GM12874 (cell line): ENCODE data around the gene CHRNA1.

Experiments used
- CTCF ChIP-seq: IDR thresholded peaks from 2 replicates; pipeline ENCODE4 v1.5.1; 2011; ENCODE audit warnings: low read depth, mild to moderate bottlenecking, control low read depth, low read length, moderate library complexity; ENCODE audit not compliant: insufficient read depth

The CHRNA1 gene

GRCh38 chr2:174716785-174717184 is 47.5 kb downstream of the CHRNA1 start:
- no peak for TF ChIP-seq CTCF

GRCh38 chr2:174713686-174714085 is 50.6 kb downstream of the CHRNA1 start:
- no peak for TF ChIP-seq CTCF

- no peak for TF ChIP-seq CTCF
Observed at GRCh38 chr2:174711206-174711605, 53.1 kb downstream of the CHRNA1 start.

- TF ChIP-seq CTCF: no peak
Observed at GRCh38 chr2:174708713-174709112, 55.6 kb downstream of the CHRNA1 start.

GRCh38 chr2:174705321-174705720 is 59.0 kb downstream of the CHRNA1 start:
- no peak for TF ChIP-seq CTCF

GRCh38 chr2:174704642-174705041 is 59.6 kb downstream of the CHRNA1 start:
- TF ChIP-seq CTCF: no peak

- no peak for TF ChIP-seq CTCF
Observed at GRCh38 chr2:174704061-174704460, 60.2 kb downstream of the CHRNA1 start.

GRCh38 chr2:174703430-174703829 is 60.8 kb downstream of the CHRNA1 start:
- no peak for TF ChIP-seq CTCF
